ENCODE measurements around the gene EHD4. TPM values are rescaled to one million over a fixed set of nuclear protein-coding genes. Genes with fewer than 3 reads are reported as not detected.
A peak's percentile ranks its signal among the peaks of the same experiment; 100 is the strongest.

Gene EHD4
- polyA plus RNA-seq, 3 donors: 12.8 to 16.0 (median 14.2) TPM

DNA sequence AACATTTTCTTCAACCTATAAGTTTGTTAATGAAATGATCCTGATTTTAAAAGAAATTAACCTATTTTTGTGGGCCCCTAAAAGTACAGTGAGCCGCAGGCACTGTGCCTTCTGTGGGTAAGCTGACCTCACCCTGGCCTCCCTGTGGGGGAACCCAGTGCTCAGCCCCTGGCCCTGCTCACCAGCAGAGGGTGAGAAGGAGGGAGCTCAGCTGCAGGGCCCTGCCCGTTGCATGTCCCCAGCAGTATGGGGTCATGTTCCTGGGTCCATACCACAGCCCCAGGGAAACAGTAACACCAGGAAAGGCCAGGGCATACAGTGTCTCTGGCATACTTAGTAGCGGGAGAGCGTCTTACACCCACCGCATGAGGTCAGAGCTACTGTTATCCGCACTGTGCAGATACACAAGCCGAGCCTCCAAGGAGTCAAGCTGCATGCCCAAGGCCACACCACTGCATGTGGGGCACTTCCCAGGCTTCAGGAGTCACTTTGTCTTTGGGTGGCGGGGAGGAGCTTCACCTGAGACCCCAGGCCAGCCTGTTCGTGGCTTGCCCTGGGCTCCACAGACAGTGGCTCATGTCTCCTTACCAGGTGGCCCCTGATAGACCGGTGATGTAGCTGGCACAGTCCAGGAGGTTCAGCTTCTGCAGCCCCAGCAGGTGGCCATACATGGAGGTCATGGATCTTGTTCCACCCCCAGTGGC, 22.6 kb upstream of the EHD4 start:
- intact Hi-C loops (cut with micrococcal nuclease): no loop called here

DNA sequence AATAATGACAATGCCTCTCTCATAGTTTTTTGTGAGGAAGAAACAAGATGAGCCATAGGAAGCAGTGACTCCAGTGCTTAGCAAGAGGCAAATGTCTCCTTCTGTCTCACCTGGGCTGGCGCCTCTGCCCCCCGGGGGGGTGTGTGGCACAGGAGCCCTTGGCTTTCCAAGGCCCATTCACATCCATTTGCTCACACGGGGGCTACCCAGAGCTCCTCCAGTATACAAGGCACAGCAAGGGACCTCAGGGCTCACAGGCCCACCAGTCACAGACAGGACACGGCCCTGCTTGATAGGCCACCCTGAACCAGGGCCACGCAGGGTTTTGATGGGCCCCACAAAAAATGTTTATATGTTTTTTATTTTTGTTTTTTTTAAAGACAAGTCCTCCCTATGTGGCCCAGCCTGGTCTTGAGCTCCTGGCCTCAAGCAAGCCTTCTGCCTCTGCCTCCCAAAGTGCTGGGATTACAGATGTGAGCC, 21.9 kb upstream of the EHD4 start:
- no peak overlapping the region for H3K4me2 ChIP-seq (replicated peaks; ENCODE audit: extremely low read depth, low read length, poor library complexity, severe bottlenecking)
- intact Hi-C loops (cut with micrococcal nuclease): no loop called here
- no peaks in the 10 kb centered on the region for H3K4me1 Mint-ChIP-seq
- no peak overlapping the region for H3K4me3 Mint-ChIP-seq
- H3K9me3 ChIP-seq (replicated peaks in 1 of 2; ENCODE audit: control insufficient read depth in 1 of 2, insufficient read depth in 1 of 2, low read length in 2 of 2): no peaks in the 10 kb centered on the region
- no peaks in the 10 kb centered on the region for H3K4me1 ChIP-seq (ENCODE audit: control insufficient read depth in 1 of 2, insufficient read depth in 2 of 2, low read length in 2 of 2)
- no peaks in the 10 kb centered on the region for H3K79me2 ChIP-seq (ENCODE audit: insufficient read depth, low read length)
- H3K27ac ChIP-seq (ENCODE audit: low read depth in 1 of 2, low read length in 2 of 2): no peak overlapping the region
- no peak overlapping the region for H3K9ac ChIP-seq (ENCODE audit: insufficient read depth, low read length, poor library complexity, severe bottlenecking)
- H2AFZ ChIP-seq (ENCODE audit: insufficient read depth, low read depth, low read length, poor library complexity, severe bottlenecking): no peak overlapping the region
- no peaks in the 10 kb centered on the region for H3K36me3 ChIP-seq (replicated peaks in 1 of 2; ENCODE audit: control insufficient read depth in 1 of 2, insufficient read depth in 2 of 2, low read length in 2 of 2)
- WGBS (ENCODE audit: insufficient coverage): 71% methylated on average over 3 of the region's 5 CpGs
- no peaks in the 10 kb centered on the region for H3K9me3 Mint-ChIP-seq
- no peak for DNase-seq
- H3K4me3 ChIP-seq (replicated peaks in 1 of 3; ENCODE audit: low read depth in 2 of 3, low read length in 3 of 3): no peak overlapping the region
- no peaks in the 10 kb centered on the region for H3K27me3 ChIP-seq (ENCODE audit: control insufficient read depth in 2 of 2, insufficient read depth in 2 of 2, low read length in 2 of 2)
- TF ChIP-seq, protein P1, sequence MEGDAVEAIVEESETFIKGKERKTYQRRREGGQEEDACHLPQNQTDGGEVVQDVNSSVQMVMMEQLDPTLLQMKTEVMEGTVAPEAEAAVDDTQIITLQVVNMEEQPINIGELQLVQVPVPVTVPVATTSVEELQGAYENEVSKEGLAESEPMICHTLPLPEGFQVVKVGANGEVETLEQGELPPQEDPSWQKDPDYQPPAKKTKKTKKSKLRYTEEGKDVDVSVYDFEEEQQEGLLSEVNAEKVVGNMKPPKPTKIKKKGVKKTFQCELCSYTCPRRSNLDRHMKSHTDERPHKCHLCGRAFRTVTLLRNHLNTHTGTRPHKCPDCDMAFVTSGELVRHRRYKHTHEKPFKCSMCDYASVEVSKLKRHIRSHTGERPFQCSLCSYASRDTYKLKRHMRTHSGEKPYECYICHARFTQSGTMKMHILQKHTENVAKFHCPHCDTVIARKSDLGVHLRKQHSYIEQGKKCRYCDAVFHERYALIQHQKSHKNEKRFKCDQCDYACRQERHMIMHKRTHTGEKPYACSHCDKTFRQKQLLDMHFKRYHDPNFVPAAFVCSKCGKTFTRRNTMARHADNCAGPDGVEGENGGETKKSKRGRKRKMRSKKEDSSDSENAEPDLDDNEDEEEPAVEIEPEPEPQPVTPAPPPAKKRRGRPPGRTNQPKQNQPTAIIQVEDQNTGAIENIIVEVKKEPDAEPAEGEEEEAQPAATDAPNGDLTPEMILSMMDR (IDR thresholded peaks at IDR 0.05): no peak
- H3K36me3 Mint-ChIP-seq: no peaks in the 10 kb centered on the region
- peak overlapping the region in 1 of 7 donors; percentile 4 for H3K27ac Mint-ChIP-seq
- peaks cover 1 to 7% (median 1%) of the 10 kb centered on the region in 3 donors for H3K27me3 Mint-ChIP-seq (ENCODE audit: low read depth in 3 of 3)
- no peaks in the 10 kb centered on the region for H4K20me1 ChIP-seq (ENCODE audit: insufficient read depth, low read length)

More for the DNA sequence above, 22.6 kb upstream of the EHD4 start:
- H3K4me2 ChIP-seq (replicated peaks; ENCODE audit: extremely low read depth, low read length, poor library complexity, severe bottlenecking): no peak overlapping the region
- H3K79me2 ChIP-seq (ENCODE audit: insufficient read depth, low read length): no peaks in the 10 kb centered on the region
- no peaks in the 10 kb centered on the region for H3K27me3 ChIP-seq (ENCODE audit: control insufficient read depth in 2 of 2, insufficient read depth in 2 of 2, low read length in 2 of 2)
- peaks cover 1 to 6% (median 1%) of the 10 kb centered on the region in 3 donors for H3K27me3 Mint-ChIP-seq (ENCODE audit: low read depth in 3 of 3)
- H4K20me1 ChIP-seq (ENCODE audit: insufficient read depth, low read length): no peaks in the 10 kb centered on the region
- no peak overlapping the region for H2AFZ ChIP-seq (ENCODE audit: insufficient read depth, low read depth, low read length, poor library complexity, severe bottlenecking)
- no peak overlapping the region for H3K9ac ChIP-seq (ENCODE audit: insufficient read depth, low read length, poor library complexity, severe bottlenecking)
- H3K9me3 Mint-ChIP-seq: no peaks in the 10 kb centered on the region
- H3K4me3 ChIP-seq (replicated peaks in 1 of 3; ENCODE audit: low read depth in 2 of 3, low read length in 3 of 3): no peak overlapping the region
- no peak for DNase-seq
- no peak overlapping the region for H3K4me3 Mint-ChIP-seq
- H3K36me3 Mint-ChIP-seq: no peaks in the 10 kb centered on the region
- H3K27ac Mint-ChIP-seq: peak overlapping the region in 1 of 7 donors; percentile 70
- no peaks in the 10 kb centered on the region for H3K36me3 ChIP-seq (replicated peaks in 1 of 2; ENCODE audit: control insufficient read depth in 1 of 2, insufficient read depth in 2 of 2, low read length in 2 of 2)
- whole genome bisulfite sequencing (ENCODE audit: insufficient coverage): 90% methylated on average over 10 of the region's 10 CpGs
- TF ChIP-seq, protein P1 (IDR thresholded peaks at IDR 0.05): no peak
- no peak overlapping the region for H3K27ac ChIP-seq (ENCODE audit: low read depth in 1 of 2, low read length in 2 of 2)
- no peaks in the 10 kb centered on the region for H3K9me3 ChIP-seq (replicated peaks in 1 of 2; ENCODE audit: control insufficient read depth in 1 of 2, insufficient read depth in 1 of 2, low read length in 2 of 2)
- no peaks in the 10 kb centered on the region for H3K4me1 Mint-ChIP-seq
- no peaks in the 10 kb centered on the region for H3K4me1 ChIP-seq (ENCODE audit: control insufficient read depth in 1 of 2, insufficient read depth in 2 of 2, low read length in 2 of 2)

All from CD14-positive monocyte (primary cell).